Activated CD8-positive, alpha-beta memory T cell treated with anti-CD3 and anti-CD28 coated beads, Interleukin-2, amount 50 U/mL, for 4 hours (primary cell): ENCODE results near the gene HK3.

Source experiments
- DNase-seq: peaks from one replicate; pipeline ENCODE4 v3.0.0-alpha.2; 2020

The HK3 gene

GRCh38 chr5:176899296-176899891 is at the start of gene HK3:
HK3 (minus strand) TSS chr5:176899346; CDS start chr5:176896159, 3,187 bp downstream.
- DNase-seq: no peak

- no peak for DNase-seq
These were observed 49.3 kb upstream of the HK3 start for GRCh38 chr5:176948458-176948857.

- DNase-seq: no peak
These were observed 48.7 kb upstream of the HK3 start for GRCh38 chr5:176947847-176948246.

GRCh38 chr5:176944268-176944667 is 45.1 kb upstream of the HK3 start:
- no peak for DNase-seq

GRCh38 chr5:176943816-176944215 is 44.7 kb upstream of the HK3 start:
- DNase-seq: no peak

GRCh38 chr5:176941951-176942350 is 42.8 kb upstream of the HK3 start:
- DNase-seq: no peak

GRCh38 chr5:176938472-176938871 is 39.3 kb upstream of the HK3 start:
- DNase-seq: no peak

- no peak for DNase-seq
These were observed 35.9 kb upstream of the HK3 start for GRCh38 chr5:176935017-176935416.

GRCh38 chr5:176934309-176934930 is 35.3 kb upstream of the HK3 start:
- no peak for DNase-seq

GRCh38 chr5:176929654-176930053 is 30.5 kb upstream of the HK3 start:
- DNase-seq: no peak

GRCh38 chr5:176927562-176927961 is 28.4 kb upstream of the HK3 start:
- DNase-seq: no peak

- DNase-seq: no peak
These were observed 23.7 kb upstream of the HK3 start for GRCh38 chr5:176922817-176923216.

GRCh38 chr5:176921714-176922113 is 22.6 kb upstream of the HK3 start:
- DNase-seq: no peak

GRCh38 chr5:176918613-176919012 is 19.5 kb upstream of the HK3 start:
- DNase-seq: no peak

- no peak for DNase-seq
These were observed 17.2 kb upstream of the HK3 start for GRCh38 chr5:176916337-176916736.

GRCh38 chr5:176915906-176916305 is 16.8 kb upstream of the HK3 start:
- DNase-seq: no peak

GRCh38 chr5:176912115-176912514 is 13.0 kb upstream of the HK3 start:
- DNase-seq: no peak

GRCh38 chr5:176908675-176909368 is 9.7 kb upstream of the HK3 start:
- no peak for DNase-seq

- no peak for DNase-seq
These were observed 7.7 kb upstream of the HK3 start for GRCh38 chr5:176906796-176907195.

- DNase-seq: no peak
These were observed 7.0 kb upstream of the HK3 start for GRCh38 chr5:176906126-176906525.

- no peak for DNase-seq
These were observed 5.1 kb upstream of the HK3 start for GRCh38 chr5:176904276-176904675.

- DNase-seq: no peak
These were observed 3.9 kb upstream of the HK3 start for GRCh38 chr5:176902911-176903664.

GRCh38 chr5:176902102-176902814 is 3.1 kb upstream of the HK3 start:
- no peak for DNase-seq
